Measurements from ENCODE around the gene LLGL2.

The LLGL2 gene

DNA sequence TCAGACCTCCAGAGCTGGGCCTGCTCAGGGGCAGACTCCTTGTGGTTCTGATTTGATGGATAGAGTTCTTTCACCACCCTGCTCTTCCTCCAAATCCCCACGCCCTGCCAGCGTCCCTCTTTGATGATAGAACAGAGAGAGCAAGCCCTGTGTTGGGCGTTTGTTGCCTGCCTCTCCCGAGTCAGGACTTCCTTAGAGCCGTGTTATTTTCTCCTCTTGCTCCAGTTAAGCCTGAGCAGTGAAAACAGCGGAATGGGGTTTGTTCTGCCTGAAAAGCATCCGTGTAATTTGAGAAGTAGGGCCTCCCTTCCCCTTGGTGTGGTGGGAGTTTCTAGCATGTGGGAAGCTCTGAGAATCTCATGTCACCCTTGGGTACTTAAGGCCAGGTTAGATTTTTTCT, 47.0 kb upstream of the LLGL2 start:
- TF ChIP-seq SUZ12 (IDR thresholded peaks at IDR 0.05) (no peak), NFRKB (IDR thresholded peaks at IDR 0.05) (no peak), ARNT (IDR thresholded peaks at IDR 0.05) (no peak), HDGF (IDR thresholded peaks at IDR 0.05; ENCODE audit: borderline replicate concordance) (no peak), FOXM1 (IDR thresholded peaks at IDR 0.05; ENCODE audit: borderline replicate concordance) (no peak), ELF4 (IDR thresholded peaks at IDR 0.05) (no peak), SP1 (IDR thresholded peaks at IDR 0.05) (no peak), BHLHE40 (IDR thresholded peaks at IDR 0.05; ENCODE audit: borderline replicate concordance) (no peak), FOXK2 (IDR thresholded peaks at IDR 0.05) (no peak), TARDBP (IDR thresholded peaks at IDR 0.05) (no peak)
- POLR2A ChIA-PET = interaction anchor here (2.5 to 3.3 kb wide), 2 partner anchors 21 to 22 kb away, joined by 10 to 12 read pairs; partner anchors contain the start of gene TMEM94
- CTCF ChIA-PET = no interaction called here
- DNase-seq (ENCODE audit: extremely low spot score) = no peak

DNA sequence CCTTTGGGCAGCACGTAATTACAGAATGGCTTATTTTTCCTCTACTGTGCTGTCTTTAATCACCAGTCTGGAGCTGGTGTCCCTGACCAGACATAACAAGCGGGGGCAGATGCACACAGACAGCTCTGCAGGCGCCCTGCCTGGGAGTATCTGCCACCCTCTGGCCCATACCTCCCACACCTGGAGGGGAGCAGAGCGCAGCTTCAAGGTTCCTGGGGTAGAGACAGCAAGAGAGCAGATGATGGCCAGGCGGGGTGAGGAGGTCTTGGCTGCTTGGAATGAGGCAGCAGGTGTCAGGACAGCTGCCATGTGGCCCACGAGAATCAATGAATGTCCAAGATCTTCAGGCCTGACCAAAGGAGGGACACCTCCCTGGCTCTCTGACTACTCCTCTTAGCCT, 45.2 kb upstream of the LLGL2 start:
- ChIA-PET POLR2A (interaction anchor here (0.7 to 2.5 kb wide), 4 partner anchors 22 to 37 kb away, joined by 3 to 10 read pairs (median 6); partner anchors contain the start of gene TMEM94), CTCF (interaction anchor here (0.6 kb wide), 1 partner anchor 279 kb away, joined by 3 read pairs; no protein-coding TSS in a partner anchor)
- DNase-seq (ENCODE audit: extremely low spot score) = no peak
- TF ChIP-seq FOXA1 (IDR thresholded peaks at IDR 0.05) = no peak
- TF ChIP-seq FOXK2 (IDR thresholded peaks at IDR 0.05) = no peak
- no peak for TF ChIP-seq BHLHE40 (IDR thresholded peaks at IDR 0.05; ENCODE audit: borderline replicate concordance)
- TF ChIP-seq ZNF384 (IDR thresholded peaks at IDR 0.05) = no peak
- no peak for TF ChIP-seq ARNT (IDR thresholded peaks at IDR 0.05)
- TF ChIP-seq, protein P1, sequence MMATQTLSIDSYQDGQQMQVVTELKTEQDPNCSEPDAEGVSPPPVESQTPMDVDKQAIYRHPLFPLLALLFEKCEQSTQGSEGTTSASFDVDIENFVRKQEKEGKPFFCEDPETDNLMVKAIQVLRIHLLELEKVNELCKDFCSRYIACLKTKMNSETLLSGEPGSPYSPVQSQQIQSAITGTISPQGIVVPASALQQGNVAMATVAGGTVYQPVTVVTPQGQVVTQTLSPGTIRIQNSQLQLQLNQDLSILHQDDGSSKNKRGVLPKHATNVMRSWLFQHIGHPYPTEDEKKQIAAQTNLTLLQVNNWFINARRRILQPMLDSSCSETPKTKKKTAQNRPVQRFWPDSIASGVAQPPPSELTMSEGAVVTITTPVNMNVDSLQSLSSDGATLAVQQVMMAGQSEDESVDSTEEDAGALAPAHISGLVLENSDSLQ (IDR thresholded peaks at IDR 0.05) = no peak
- TF ChIP-seq TARDBP (IDR thresholded peaks at IDR 0.05) = no peak
- TF ChIP-seq SUZ12 (IDR thresholded peaks at IDR 0.05) = no peak
- no peak for TF ChIP-seq HDGF (IDR thresholded peaks at IDR 0.05; ENCODE audit: borderline replicate concordance)
- TF ChIP-seq LEF1 (IDR thresholded peaks at IDR 0.05; ENCODE audit: borderline replicate concordance) = no peak
- TF ChIP-seq CTBP1 (IDR thresholded peaks at IDR 0.05; ENCODE audit: borderline replicate concordance) = no peak
- TF ChIP-seq FOXM1 (IDR thresholded peaks at IDR 0.05; ENCODE audit: borderline replicate concordance) = no peak

- no peak for TF ChIP-seq L3MBTL2 (conservative IDR thresholded peaks at IDR 0.05)
- no peak for TF ChIP-seq ARNT (IDR thresholded peaks at IDR 0.05)
- no peak for TF ChIP-seq BHLHE40 (IDR thresholded peaks at IDR 0.05; ENCODE audit: borderline replicate concordance)
- no peak for TF ChIP-seq FOXM1 (IDR thresholded peaks at IDR 0.05; ENCODE audit: borderline replicate concordance)
- TF ChIP-seq CTBP1 (IDR thresholded peaks at IDR 0.05; ENCODE audit: borderline replicate concordance) = no peak
- TF ChIP-seq, protein P1 (IDR thresholded peaks at IDR 0.05) = no peak
- no peak for TF ChIP-seq TARDBP (IDR thresholded peaks at IDR 0.05)
- DNase-seq (ENCODE audit: extremely low spot score) = no peak
- ChIA-PET POLR2A (interaction anchor here (1.2 to 2.6 kb wide), 3 partner anchors 24 to 35 kb away, joined by 3 to 10 read pairs (median 8); partner anchors contain the start of gene TMEM94), CTCF (interaction anchor here (0.9 kb wide), 1 partner anchor 151 kb away, joined by 5 read pairs; no protein-coding TSS in a partner anchor)
Observed at GRCh38 chr17:75481194-75482068, 44.1 kb upstream of the LLGL2 start.

DNA sequence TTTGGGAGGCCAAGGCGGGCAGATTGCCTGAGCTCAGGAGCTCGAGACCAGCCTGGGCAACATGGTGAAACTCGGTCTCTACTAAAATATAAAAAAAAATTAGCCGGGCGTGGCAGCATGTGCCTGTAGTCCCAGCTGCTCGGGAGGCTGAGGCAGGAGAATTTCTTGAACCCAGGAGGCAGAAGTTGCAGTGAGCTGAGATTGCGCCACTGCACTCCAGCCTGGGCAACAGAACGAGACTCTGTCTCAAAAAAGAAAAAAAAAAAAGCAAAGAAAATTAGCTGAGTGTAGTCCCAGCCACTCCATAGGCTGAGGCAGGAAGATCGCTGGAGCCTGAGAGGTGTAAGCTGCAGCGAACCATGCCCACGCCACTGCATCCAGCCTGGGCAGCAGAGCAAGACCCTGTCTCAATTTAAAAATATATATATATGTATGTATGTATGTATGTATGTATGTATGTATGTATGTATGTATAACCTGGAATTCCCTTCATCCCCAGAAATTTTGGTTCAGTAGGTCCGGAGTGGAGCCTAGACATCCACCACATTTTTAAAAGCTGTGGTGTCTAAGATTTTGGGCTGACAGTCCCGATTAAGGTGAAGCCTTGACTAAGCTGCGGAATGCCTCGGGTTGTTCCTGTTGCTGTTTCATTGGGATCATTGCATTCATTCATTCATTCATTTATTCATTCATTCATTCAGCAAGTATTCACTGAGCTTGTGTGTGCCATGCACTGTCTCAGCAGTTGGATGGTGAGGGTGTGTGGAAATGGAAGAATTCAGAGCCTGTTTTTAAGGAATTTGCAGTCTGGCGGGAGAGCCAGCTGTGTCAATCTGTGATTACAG, 43.2 kb upstream of the LLGL2 start:
- CTCF ChIA-PET = interaction anchor here (0.9 to 1.1 kb wide), 2 partner anchors 35 to 150 kb away, joined by 4 to 5 read pairs; no protein-coding TSS in a partner anchor
- no peak for DNase-seq (ENCODE audit: extremely low spot score)
- TF ChIP-seq, protein P1 (IDR thresholded peaks at IDR 0.05) = no peak
- TF ChIP-seq LEF1 (IDR thresholded peaks at IDR 0.05; ENCODE audit: borderline replicate concordance) = no peak
- no peak for TF ChIP-seq ZNF384 (IDR thresholded peaks at IDR 0.05)
- TF ChIP-seq FOXM1 (IDR thresholded peaks at IDR 0.05; ENCODE audit: borderline replicate concordance) = no peak
- no peak for TF ChIP-seq CTBP1 (IDR thresholded peaks at IDR 0.05; ENCODE audit: borderline replicate concordance)
- TF ChIP-seq NFRKB (IDR thresholded peaks at IDR 0.05) = no peak
- TF ChIP-seq BHLHE40 (IDR thresholded peaks at IDR 0.05; ENCODE audit: borderline replicate concordance) = no peak
- TF ChIP-seq L3MBTL2 (conservative IDR thresholded peaks at IDR 0.05) = no peak
- no peak for TF ChIP-seq SUZ12 (IDR thresholded peaks at IDR 0.05)
- no peak for TF ChIP-seq FOXA1 (IDR thresholded peaks at IDR 0.05)
- TF ChIP-seq ARNT (IDR thresholded peaks at IDR 0.05) = no peak
- TF ChIP-seq ELF4 (IDR thresholded peaks at IDR 0.05) = no peak
- no peak for TF ChIP-seq SP1 (IDR thresholded peaks at IDR 0.05)
- no peak for TF ChIP-seq HDGF (IDR thresholded peaks at IDR 0.05; ENCODE audit: borderline replicate concordance)

GRCh38 chr17:75485688-75486087, 39.8 kb upstream of the LLGL2 start:
- ChIA-PET CTCF (no interaction called here), POLR2A (interaction anchor here (0.6 to 1.6 kb wide), 2 partner anchors 23 to 29 kb away, joined by 3 to 5 read pairs; partner anchors contain the start of gene TMEM94)
- no peak for DNase-seq (ENCODE audit: extremely low spot score)
- TF ChIP-seq CTBP1 (IDR thresholded peaks at IDR 0.05; ENCODE audit: borderline replicate concordance) (no peak), L3MBTL2 (conservative IDR thresholded peaks at IDR 0.05) (no peak), SUZ12 (IDR thresholded peaks at IDR 0.05) (no peak), ZNF384 (IDR thresholded peaks at IDR 0.05) (no peak), FOXM1 (IDR thresholded peaks at IDR 0.05; ENCODE audit: borderline replicate concordance) (no peak), BHLHE40 (IDR thresholded peaks at IDR 0.05; ENCODE audit: borderline replicate concordance) (no peak), TARDBP (IDR thresholded peaks at IDR 0.05) (no peak)

More for the DNA sequence above, 43.2 kb upstream of the LLGL2 start:
- POLR2A ChIA-PET = interaction anchor here (1.7 to 2.6 kb wide), 2 partner anchors 25 to 26 kb away, joined by 8 to 10 read pairs; partner anchors contain the start of gene TMEM94

Measured in HEK293T (cell line).